ENCODE results near the gene CEP120.

DNA sequence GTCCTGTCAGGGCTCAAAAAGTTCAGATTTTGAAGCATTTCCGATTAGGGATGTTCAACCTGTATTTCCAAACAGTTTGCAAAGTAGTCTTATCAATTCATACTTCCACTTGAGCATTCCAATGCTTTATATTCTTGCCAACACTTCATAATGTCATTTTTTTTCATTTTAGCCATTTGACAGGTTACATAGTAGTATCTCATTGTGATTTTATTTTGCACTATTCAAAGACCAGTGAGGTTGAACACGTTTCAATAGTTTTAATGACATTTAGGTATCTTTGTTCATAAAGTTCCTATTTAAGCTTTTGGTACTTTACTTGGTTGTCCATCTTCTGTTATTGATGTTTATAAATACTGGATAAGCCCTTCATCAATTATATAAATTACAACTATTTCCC is 71.4 kb downstream of the CEP120 start:
- TF ChIP-seq, protein P1, sequence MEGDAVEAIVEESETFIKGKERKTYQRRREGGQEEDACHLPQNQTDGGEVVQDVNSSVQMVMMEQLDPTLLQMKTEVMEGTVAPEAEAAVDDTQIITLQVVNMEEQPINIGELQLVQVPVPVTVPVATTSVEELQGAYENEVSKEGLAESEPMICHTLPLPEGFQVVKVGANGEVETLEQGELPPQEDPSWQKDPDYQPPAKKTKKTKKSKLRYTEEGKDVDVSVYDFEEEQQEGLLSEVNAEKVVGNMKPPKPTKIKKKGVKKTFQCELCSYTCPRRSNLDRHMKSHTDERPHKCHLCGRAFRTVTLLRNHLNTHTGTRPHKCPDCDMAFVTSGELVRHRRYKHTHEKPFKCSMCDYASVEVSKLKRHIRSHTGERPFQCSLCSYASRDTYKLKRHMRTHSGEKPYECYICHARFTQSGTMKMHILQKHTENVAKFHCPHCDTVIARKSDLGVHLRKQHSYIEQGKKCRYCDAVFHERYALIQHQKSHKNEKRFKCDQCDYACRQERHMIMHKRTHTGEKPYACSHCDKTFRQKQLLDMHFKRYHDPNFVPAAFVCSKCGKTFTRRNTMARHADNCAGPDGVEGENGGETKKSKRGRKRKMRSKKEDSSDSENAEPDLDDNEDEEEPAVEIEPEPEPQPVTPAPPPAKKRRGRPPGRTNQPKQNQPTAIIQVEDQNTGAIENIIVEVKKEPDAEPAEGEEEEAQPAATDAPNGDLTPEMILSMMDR (IDR thresholded peaks at IDR 0.05) = no peak
- TF ChIP-seq POLR2A (IDR thresholded peaks at IDR 0.05) = no peak
